ENCODE measurements around the gene EMX2. TPM values are rescaled to one million over a fixed set of nuclear protein-coding genes. Genes with fewer than 3 reads are reported as not detected.

EMX2 gene
- total RNA-seq, 1 experiment from 2014 or later = 3.2 TPM

GRCh38 chr10:117552156-117552631 lies 9.6 kb downstream of the EMX2 start:
- no peak for DNase-seq (ENCODE audit: low read depth)
- in situ Hi-C loops (cut with HindIII; ENCODE audit: low pct_unique_long_range_greater_than_20kb, low sequenced_read_pairs) = no loop called here

DNA sequence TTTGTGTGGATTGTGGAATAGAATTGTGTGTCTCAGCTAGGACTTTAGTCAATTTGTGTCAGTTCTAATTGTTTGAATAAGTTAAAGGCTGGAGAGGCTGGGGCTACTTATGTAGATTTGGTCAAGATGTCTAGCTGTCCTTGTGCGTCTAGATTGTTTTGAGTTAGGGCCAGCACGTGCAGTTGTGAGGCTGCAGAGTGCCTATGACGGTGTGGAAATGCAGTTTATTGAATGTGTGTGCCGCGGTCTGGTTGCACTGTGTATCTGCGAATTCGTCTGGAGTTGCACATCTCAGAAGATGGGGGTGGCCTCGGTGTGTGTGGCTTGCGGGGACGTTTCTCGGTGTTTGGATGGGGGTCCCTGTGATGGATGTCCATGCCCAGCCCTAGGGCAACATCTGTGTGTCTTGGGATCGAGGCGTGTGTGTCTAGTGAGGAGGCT lies 10.2 kb downstream of the EMX2 start:
- in situ Hi-C loops (cut with HindIII; ENCODE audit: low pct_unique_long_range_greater_than_20kb, low sequenced_read_pairs) = no loop called here
- no peak for DNase-seq (ENCODE audit: low read depth)

DNA sequence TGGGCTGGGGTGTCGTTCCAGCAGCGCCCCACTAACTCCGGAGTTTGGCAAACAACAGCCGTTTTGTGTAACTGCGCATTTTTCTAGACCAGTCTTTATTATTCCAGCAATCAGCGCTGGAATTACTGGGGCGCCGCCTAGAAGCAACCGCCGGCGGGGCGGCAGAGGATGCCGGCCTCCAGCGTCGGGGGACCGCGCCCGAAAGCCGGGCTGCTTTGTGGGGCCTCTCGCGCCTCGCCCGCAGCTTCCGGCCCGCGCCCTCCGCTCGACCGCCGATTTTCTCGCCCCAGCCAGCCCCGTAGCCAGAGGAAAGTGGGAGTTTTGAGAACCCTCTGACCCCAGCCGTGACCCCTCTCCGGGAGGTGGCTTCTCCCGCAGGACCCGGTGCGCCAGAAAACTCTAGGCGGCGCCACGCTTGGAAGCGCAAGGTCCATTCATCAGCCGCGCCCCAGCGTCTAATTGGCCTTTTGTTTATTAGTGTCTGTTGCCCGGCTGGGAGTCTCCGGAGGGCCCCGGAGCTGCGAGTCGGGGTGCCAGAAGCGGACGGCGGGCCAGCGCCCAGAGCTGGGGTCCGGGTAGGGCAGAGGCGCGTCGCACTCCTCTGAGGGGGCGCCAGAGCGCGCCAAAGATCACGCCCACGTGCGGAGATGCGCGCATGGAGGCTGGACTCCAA lies 10.7 kb downstream of the EMX2 start:
- in situ Hi-C loops (cut with HindIII; ENCODE audit: low pct_unique_long_range_greater_than_20kb, low sequenced_read_pairs) = no loop called here
- DNase-seq (ENCODE audit: low read depth) = no peak

- in situ Hi-C loops (cut with HindIII; ENCODE audit: low pct_unique_long_range_greater_than_20kb, low sequenced_read_pairs) = no loop called here
- DNase-seq (ENCODE audit: low read depth) = no peak
Observed at GRCh38 chr10:117553815-117554172, 11.2 kb downstream of the EMX2 start.

DNA sequence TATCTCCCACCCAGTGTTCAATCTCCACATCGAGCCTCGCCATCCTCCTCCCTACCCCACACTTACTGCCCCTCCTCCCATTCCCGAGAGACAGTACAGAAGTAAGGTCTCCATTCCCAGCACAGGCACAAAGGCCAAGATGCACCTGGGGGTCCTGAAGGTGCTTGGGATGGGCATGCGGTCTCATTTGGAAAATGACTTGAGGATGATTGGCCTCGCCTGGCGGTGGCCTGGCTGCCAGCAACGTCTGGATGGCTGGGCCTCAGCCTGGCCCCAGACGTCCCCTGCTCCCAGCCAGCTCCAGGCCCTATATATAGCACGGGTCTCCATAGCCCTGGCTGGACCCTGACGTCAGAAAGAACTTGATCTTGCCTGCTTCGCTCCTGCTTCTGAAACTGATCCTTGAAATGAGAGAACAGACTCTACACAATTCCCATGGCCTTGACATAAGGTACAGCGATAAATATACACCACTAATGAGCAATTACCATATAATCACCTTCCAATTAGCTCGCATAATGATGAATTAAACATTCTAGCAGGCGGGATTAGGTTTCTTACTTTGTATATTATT lies 11.8 kb downstream of the EMX2 start:
- DNase-seq (ENCODE audit: low read depth) = no peak
- in situ Hi-C loops (cut with HindIII; ENCODE audit: low pct_unique_long_range_greater_than_20kb, low sequenced_read_pairs) = no loop called here

DNA sequence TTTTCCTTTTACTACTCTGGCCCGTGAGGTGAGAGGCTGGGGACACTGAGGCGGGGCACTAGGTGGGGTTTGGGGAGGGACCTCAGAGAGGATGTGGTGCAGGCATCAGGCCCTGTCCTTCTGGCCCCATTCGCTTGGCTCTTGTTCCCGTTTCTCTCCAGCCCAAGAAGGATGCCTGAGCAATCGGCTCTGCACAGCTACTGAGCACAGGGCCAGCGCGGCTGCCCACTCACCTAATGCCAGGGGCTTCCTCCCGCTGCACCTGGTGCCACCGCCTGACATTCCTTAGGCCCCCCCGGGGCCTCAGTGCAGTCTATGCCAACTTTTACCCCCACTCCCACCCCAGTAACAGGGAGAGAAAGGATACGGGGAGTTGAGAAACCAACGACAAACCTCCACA lies 12.5 kb downstream of the EMX2 start:
- in situ Hi-C loops (cut with HindIII; ENCODE audit: low pct_unique_long_range_greater_than_20kb, low sequenced_read_pairs) = no loop called here
- no peak for DNase-seq (ENCODE audit: low read depth)

DNA sequence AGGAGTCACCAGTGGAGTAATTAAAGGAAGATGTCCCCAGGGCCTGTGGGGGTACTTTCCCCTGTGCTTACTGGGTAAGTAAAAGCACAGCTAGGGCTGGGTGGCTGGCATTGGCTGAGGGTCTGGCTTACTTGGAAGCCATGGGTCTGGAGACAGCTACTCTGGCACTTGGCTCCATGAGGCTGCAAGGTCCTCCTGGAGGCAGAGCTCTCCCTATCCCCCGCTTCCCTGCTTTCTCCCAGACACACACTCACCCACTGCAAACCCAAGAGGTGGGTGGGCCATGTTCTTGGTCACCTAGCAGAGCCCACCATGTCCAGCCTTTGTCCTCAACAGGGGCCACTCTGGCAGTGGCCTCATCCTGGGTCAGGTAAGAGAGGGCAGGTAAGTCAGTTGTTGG lies 13.3 kb downstream of the EMX2 start:
- DNase-seq (ENCODE audit: low read depth) = no peak
- in situ Hi-C loops (cut with HindIII; ENCODE audit: low pct_unique_long_range_greater_than_20kb, low sequenced_read_pairs) = no loop called here

- in situ Hi-C loops (cut with HindIII; ENCODE audit: low pct_unique_long_range_greater_than_20kb, low sequenced_read_pairs) = no loop called here
Observed at GRCh38 chr10:117556356-117556755, 13.8 kb downstream of the EMX2 start.

DNA sequence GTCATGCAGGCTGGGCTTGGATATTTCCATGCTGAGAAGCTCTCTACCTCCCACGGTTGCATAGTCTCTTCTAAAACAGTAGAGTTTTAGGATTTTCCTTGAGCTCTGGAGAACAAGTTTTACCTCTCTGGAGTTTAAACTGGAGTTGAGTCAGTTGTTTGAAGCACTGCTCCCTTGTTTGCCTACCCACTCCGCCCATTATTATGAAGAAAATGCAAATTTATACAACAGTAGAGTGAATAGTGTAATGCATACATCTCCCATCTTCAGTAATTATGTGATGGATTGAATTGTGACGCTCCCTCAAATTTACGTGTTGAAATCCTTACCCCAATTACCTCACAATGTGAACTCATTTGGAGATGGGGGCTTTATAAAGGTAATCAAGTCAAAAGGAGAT lies 17.2 kb downstream of the EMX2 start:
- no peak for DNase-seq (ENCODE audit: low read depth)
- in situ Hi-C loops (cut with HindIII; ENCODE audit: low pct_unique_long_range_greater_than_20kb, low sequenced_read_pairs) = no loop called here

More at GRCh38 chr10:117556356-117556755, 13.8 kb downstream of the EMX2 start:
- no peak for DNase-seq (ENCODE audit: low read depth)

DNA sequence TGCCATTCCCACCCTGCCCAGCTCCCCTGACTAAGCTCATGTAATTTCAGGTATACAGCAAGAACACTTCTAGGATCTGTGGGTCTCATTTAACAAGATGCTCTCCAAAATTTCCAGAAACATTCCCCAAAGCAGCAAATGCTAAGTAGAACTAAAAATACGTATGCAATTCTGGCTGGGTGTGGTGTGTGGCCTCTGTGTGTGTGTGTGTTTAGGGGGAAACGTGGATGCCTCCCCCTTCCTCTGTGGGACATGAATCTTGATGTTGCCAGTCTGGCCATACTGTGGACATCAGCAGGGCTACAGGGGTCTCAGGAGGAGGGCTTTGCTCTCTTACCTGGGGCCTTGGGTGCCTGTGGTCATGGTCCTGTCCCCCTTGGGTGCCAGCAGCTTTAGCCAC lies 18.4 kb downstream of the EMX2 start:
- DNase-seq (ENCODE audit: low read depth) = no peak
- in situ Hi-C loops (cut with HindIII; ENCODE audit: low pct_unique_long_range_greater_than_20kb, low sequenced_read_pairs) = no loop called here

DNA sequence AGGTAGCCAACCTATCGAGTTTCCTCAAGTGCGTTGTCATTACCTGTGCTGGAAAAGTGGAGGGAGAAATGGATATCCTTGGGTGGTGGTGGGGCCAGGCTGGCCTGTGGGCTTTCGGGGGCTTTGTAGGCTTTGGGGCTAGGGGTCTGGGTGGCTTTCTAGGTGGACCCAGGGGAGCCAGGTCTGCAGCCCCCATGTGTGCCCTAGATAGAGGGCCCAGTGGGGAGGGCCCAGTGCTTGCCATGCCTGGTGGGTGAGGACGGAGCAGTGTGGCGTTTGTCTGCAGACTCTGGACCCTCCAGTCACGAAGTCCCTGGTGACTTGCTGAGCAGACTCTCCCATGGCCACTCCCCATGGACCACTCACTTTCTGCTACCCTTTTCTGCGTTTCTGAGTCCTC lies 19.7 kb downstream of the EMX2 start:
- no peak for DNase-seq (ENCODE audit: low read depth)
- in situ Hi-C loops (cut with HindIII; ENCODE audit: low pct_unique_long_range_greater_than_20kb, low sequenced_read_pairs) = no loop called here

- in situ Hi-C loops (cut with HindIII; ENCODE audit: low pct_unique_long_range_greater_than_20kb, low sequenced_read_pairs) = no loop called here
- DNase-seq (ENCODE audit: low read depth) = no peak
Observed at GRCh38 chr10:117562896-117563737, 20.6 kb downstream of the EMX2 start.

DNA sequence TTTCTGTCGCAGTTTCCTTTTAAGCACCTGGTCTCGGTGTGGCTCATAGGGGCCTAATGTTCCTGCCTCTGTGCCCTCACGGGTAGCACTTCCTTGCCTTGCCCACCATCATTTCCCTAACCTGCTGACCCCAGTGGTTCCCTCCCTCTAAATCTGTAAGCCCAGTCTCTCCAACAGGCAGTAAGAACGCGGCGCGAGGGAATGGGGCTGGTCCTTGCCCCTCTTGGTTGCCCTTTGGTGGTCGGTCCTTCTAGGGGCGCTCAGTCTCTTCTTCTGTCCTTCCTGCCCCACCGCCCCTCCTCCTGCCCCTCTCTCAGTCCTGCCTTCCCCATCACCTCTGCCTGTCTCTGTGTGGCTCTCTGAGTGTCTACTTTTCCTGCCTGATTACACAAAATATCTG lies 21.2 kb downstream of the EMX2 start:
- DNase-seq (ENCODE audit: low read depth) = no peak
- in situ Hi-C loops (cut with HindIII; ENCODE audit: low pct_unique_long_range_greater_than_20kb, low sequenced_read_pairs) = no loop called here

DNA sequence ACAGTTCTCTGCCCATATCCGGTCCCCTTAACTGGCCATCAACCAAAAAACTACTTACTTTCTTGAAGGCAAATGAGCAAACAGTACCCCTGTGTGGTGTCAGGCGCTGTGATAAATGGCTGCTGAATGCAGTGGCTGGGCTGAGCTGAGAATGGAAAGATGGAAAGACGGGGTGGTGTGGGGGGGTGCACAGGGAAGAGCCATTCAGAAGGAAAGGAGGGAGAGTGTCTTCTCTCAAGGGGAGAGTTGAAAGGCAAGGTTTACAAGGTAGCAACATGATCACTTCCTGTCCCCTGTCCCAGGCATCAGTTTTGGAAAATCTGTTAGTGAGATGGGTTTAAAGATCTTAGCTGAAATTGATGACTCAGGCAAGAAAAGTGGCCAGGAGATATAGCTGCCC lies 22.5 kb downstream of the EMX2 start:
- no peak for DNase-seq (ENCODE audit: low read depth)
- in situ Hi-C loops (cut with HindIII; ENCODE audit: low pct_unique_long_range_greater_than_20kb, low sequenced_read_pairs) = no loop called here

- in situ Hi-C loops (cut with HindIII; ENCODE audit: low pct_unique_long_range_greater_than_20kb, low sequenced_read_pairs) = no loop called here
- DNase-seq (ENCODE audit: low read depth) = no peak
Observed at GRCh38 chr10:117568334-117568733, 25.8 kb downstream of the EMX2 start.

GRCh38 chr10:117569610-117570390 lies 27.3 kb downstream of the EMX2 start:
- in situ Hi-C loops (cut with HindIII; ENCODE audit: low pct_unique_long_range_greater_than_20kb, low sequenced_read_pairs) = no loop called here
- DNase-seq (ENCODE audit: low read depth) = no peak

GRCh38 chr10:117570880-117571279 lies 28.3 kb downstream of the EMX2 start:
- in situ Hi-C loops (cut with HindIII; ENCODE audit: low pct_unique_long_range_greater_than_20kb, low sequenced_read_pairs) = no loop called here
- DNase-seq (ENCODE audit: low read depth) = no peak

- in situ Hi-C loops (cut with HindIII; ENCODE audit: low pct_unique_long_range_greater_than_20kb, low sequenced_read_pairs) = no loop called here
- DNase-seq (ENCODE audit: low read depth) = no peak
Observed at GRCh38 chr10:117574498-117575146, 32.1 kb downstream of the EMX2 start.
